ENCODE results near the gene AKAP12. TPM values are rescaled to one million over a fixed set of nuclear protein-coding genes. Genes with fewer than 3 reads are reported as not detected.
A peak's percentile ranks its signal among the peaks of the same experiment; 100 is the strongest.

AKAP12 gene
- total and polyA plus RNA-seq, 2 donors (not counting 1 experiment from before 2014, with no cell fraction given), result 0.04 to 0.22 TPM

DNA sequence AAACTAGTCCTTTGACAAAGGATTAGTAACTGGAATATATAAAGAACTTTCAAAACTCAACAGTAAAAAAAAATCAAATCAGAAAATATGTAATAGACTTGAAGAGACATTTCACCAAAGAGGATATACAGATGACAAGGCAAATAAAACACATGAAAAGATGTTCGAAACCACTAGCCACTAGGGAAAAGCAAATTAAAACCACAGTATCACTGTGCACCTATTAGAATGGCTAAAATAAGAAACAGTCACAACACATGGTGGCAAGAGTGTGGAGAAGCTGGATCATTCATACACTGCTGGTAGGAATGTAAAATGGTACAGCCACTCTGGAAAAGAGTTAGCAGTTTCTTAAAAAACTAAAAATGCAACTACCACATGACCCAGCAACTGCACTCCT lies 136.7 kb downstream of the AKAP12 start:
- POLR2A ChIA-PET, result no interaction called here
- Mint-ChIP-seq H3K4me3 (peak overlapping the region; percentile 54), H3K4me1 (peaks cover 61% of the 10 kb centered on the region), H3K9me3 (ENCODE audit: insufficient read depth) (no peaks in the 10 kb centered on the region), H3K27ac (peak overlapping the region; percentile 8), H3K27me3 (no peaks in the 10 kb centered on the region)
- Histone ChIP-seq H3K27ac (ENCODE audit: low read length in 2 of 2) (no peak overlapping the region), H3K4me2 (replicated peaks; ENCODE audit: low read depth, low read length, poor library complexity, severe bottlenecking) (peak overlapping the region; percentile 51), H3K36me3 (replicated peaks in 1 of 2; ENCODE audit: control extremely low read depth in 1 of 2, control insufficient read depth in 1 of 2, extremely low read depth in 1 of 2, insufficient read depth in 2 of 2, low read length in 1 of 2) (peaks cover 0 to 17% of the 10 kb centered on the region in 2 experiments), H3K4me3 (ENCODE audit: control extremely low read depth in 1 of 5, extremely low read depth in 1 of 5, insufficient read depth in 1 of 5, low read depth in 2 of 5, low read length in 4 of 5) (no peak overlapping the region), H3K79me2 (ENCODE audit: control insufficient read depth, insufficient read depth, low read length) (peaks cover 96% of the 10 kb centered on the region), H4K20me1 (ENCODE audit: control insufficient read depth, insufficient read depth, low read length, poor library complexity, severe bottlenecking) (peaks cover 48% of the 10 kb centered on the region), H3K9ac (ENCODE audit: low read length) (no peak overlapping the region), H3K9me3 (ENCODE audit: control extremely low read depth in 1 of 3, control insufficient read depth in 2 of 3, insufficient read depth in 1 of 3, low read length in 2 of 3) (no peaks in the 10 kb centered on the region), H3K27me3 (replicated peaks in 1 of 4; ENCODE audit: control extremely low read depth in 1 of 4, control insufficient read depth in 3 of 4, insufficient read depth in 4 of 4, low read length in 3 of 4) (no peaks in the 10 kb centered on the region), H2AFZ (ENCODE audit: insufficient read depth, low read depth, low read length, poor library complexity, severe bottlenecking) (no peak overlapping the region), H3K4me1 (ENCODE audit: control insufficient read depth in 2 of 2, insufficient read depth in 2 of 2, low read length in 2 of 2) (peaks cover 47 to 49% of the 10 kb centered on the region in 2 donors)
- ATAC-seq (ENCODE audit: low read depth) (peak; percentile 61), DNase-seq (no peak)
- TF ChIP-seq EZH2 (IDR thresholded peaks at IDR 0.05; ENCODE audit: borderline replicate concordance, insufficient read depth, low read depth, low read length, poor library complexity, severe bottlenecking), result no peak
- TF ChIP-seq, protein P1, sequence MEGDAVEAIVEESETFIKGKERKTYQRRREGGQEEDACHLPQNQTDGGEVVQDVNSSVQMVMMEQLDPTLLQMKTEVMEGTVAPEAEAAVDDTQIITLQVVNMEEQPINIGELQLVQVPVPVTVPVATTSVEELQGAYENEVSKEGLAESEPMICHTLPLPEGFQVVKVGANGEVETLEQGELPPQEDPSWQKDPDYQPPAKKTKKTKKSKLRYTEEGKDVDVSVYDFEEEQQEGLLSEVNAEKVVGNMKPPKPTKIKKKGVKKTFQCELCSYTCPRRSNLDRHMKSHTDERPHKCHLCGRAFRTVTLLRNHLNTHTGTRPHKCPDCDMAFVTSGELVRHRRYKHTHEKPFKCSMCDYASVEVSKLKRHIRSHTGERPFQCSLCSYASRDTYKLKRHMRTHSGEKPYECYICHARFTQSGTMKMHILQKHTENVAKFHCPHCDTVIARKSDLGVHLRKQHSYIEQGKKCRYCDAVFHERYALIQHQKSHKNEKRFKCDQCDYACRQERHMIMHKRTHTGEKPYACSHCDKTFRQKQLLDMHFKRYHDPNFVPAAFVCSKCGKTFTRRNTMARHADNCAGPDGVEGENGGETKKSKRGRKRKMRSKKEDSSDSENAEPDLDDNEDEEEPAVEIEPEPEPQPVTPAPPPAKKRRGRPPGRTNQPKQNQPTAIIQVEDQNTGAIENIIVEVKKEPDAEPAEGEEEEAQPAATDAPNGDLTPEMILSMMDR (IDR thresholded peaks at IDR 0.05), result no peak
- CTCF ChIA-PET, result interaction anchor here (1.7 kb wide), 1 partner anchor 52 kb away, joined by 5 read pairs; no protein-coding TSS in a partner anchor
- no CpG with 5 or more reads among the region's 1 CpG for WGBS (ENCODE audit: insufficient coverage)
- intact Hi-C loops (cut with micrococcal nuclease), result loop anchor here (1.0 kb wide), 1 partner anchor 16 kb away; no protein-coding TSS in a partner anchor

DNA sequence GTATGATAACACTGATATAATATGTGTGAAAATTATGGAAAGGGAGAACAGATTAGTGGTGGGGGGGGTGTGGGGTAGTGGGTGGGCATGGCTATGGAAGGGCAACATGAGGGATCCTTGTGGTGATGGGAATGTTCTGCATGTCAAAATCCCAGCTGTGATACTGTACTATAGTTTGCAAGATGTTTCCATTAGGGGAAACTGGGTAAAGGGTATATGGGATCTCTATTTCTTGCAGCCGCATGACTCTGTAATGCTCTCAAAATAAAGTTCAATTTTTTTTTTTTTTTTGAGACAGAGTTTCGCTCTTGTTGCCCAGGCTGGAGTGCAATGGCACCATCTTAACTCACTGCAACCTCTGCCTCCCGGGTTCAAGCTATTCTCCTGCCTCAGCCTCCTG lies 137.3 kb downstream of the AKAP12 start:
- DNase-seq (no peak), ATAC-seq (ENCODE audit: low read depth) (no peak)
- Mint-ChIP-seq H3K4me1 (peaks cover 64% of the 10 kb centered on the region), H3K4me3 (peak overlapping the region; percentile 54), H3K27ac (no peak overlapping the region), H3K27me3 (no peaks in the 10 kb centered on the region), H3K9me3 (ENCODE audit: insufficient read depth) (no peaks in the 10 kb centered on the region)
- TF ChIP-seq, protein P1 (IDR thresholded peaks at IDR 0.05), result no peak
- TF ChIP-seq EZH2 (IDR thresholded peaks at IDR 0.05; ENCODE audit: borderline replicate concordance, insufficient read depth, low read depth, low read length, poor library complexity, severe bottlenecking), result no peak
- H3K9me3 ChIP-seq (ENCODE audit: control extremely low read depth in 1 of 3, control insufficient read depth in 2 of 3, insufficient read depth in 1 of 3, low read length in 2 of 3), result no peaks in the 10 kb centered on the region
- H3K4me2 ChIP-seq (replicated peaks; ENCODE audit: low read depth, low read length, poor library complexity, severe bottlenecking), result peak overlapping the region; percentile 51
- H4K20me1 ChIP-seq (ENCODE audit: control insufficient read depth, insufficient read depth, low read length, poor library complexity, severe bottlenecking), result peaks cover 41% of the 10 kb centered on the region
- H3K27ac ChIP-seq (ENCODE audit: low read length in 2 of 2), result no peak overlapping the region
- intact Hi-C loops (cut with micrococcal nuclease), result no loop called here
- ChIA-PET CTCF (interaction anchor here (1.7 kb wide), 1 partner anchor 52 kb away, joined by 5 read pairs; no protein-coding TSS in a partner anchor), POLR2A (no interaction called here)
- no peak overlapping the region for H2AFZ ChIP-seq (ENCODE audit: insufficient read depth, low read depth, low read length, poor library complexity, severe bottlenecking)
- H3K4me3 ChIP-seq (ENCODE audit: control extremely low read depth in 1 of 5, extremely low read depth in 1 of 5, insufficient read depth in 1 of 5, low read depth in 2 of 5, low read length in 4 of 5), result no peak overlapping the region
- no CpG with 5 or more reads among the region's 3 CpGs for WGBS (ENCODE audit: insufficient coverage)
- H3K9ac ChIP-seq (ENCODE audit: low read length), result no peak overlapping the region
- H3K4me1 ChIP-seq (ENCODE audit: control insufficient read depth in 2 of 2, insufficient read depth in 2 of 2, low read length in 2 of 2), result peaks cover 47 to 49% of the 10 kb centered on the region in 2 donors
- H3K27me3 ChIP-seq (replicated peaks in 1 of 4; ENCODE audit: control extremely low read depth in 1 of 4, control insufficient read depth in 3 of 4, insufficient read depth in 4 of 4, low read length in 3 of 4), result no peaks in the 10 kb centered on the region
- H3K36me3 ChIP-seq (replicated peaks in 1 of 2; ENCODE audit: control extremely low read depth in 1 of 2, control insufficient read depth in 1 of 2, extremely low read depth in 1 of 2, insufficient read depth in 2 of 2, low read length in 1 of 2), result peaks cover 0 to 11% of the 10 kb centered on the region in 2 experiments
- H3K79me2 ChIP-seq (ENCODE audit: control insufficient read depth, insufficient read depth, low read length), result peaks cover 96% of the 10 kb centered on the region

Measured in B cell (primary cell).